OCI-LY1 (cell line): ENCODE measurements around the gene FAM107B.

Source experiments
- H2AFZ ChIP-seq: fragments of 200-600 bp; sonication (generic), shearing (Covaris generic); 2 replicates; pipeline ENCODE4 v1.6.0; 2014; ENCODE audit warnings: antibody characterized with exemption, mild to moderate bottlenecking, low read length
- H3F3A ChIP-seq: fragments of 200-600 bp; sonication (generic), shearing (Covaris generic); 2 replicates; pipeline ENCODE4 v1.6.0; 2014; ENCODE audit warnings: mild to moderate bottlenecking, antibody characterized with exemption, low read length, moderate library complexity; ENCODE audit not compliant: insufficient read depth
- H3K27ac ChIP-seq: fragments of 200-600 bp; sonication (generic); 2 replicates; pipeline ENCODE4 v1.5.1; 2014; ENCODE audit warnings: low read length, mixed run types, mild to moderate bottlenecking, low read depth; ENCODE audit not compliant: poor library complexity, severe bottlenecking
- H3K27me3 ChIP-seq: fragments of 200-600 bp; sonication (generic); 2 replicates; pipeline ENCODE4 v1.6.0; 2014; ENCODE audit warnings: antibody characterized with exemption, mild to moderate bottlenecking, low read length, moderate library complexity; ENCODE audit not compliant: insufficient read depth
- H3K36me3 ChIP-seq: fragments of 200-600 bp; sonication (generic); 2 replicates; pipeline ENCODE4 v1.6.1; 2014; ENCODE audit warnings: mild to moderate bottlenecking, antibody characterized with exemption, low read length, moderate library complexity, mixed read lengths; ENCODE audit not compliant: insufficient read depth
- H3K4me1 ChIP-seq: fragments of 200-600 bp; sonication (generic); 2 replicates; pipeline ENCODE4 v1.5.1; 2014; ENCODE audit warnings: mild to moderate bottlenecking, low read length, moderate library complexity; ENCODE audit not compliant: insufficient read depth, severe bottlenecking
- H3K4me2 ChIP-seq: fragments of 200-600 bp; sonication (generic), shearing (Covaris generic); 2 replicates; pipeline ENCODE4 v1.6.1; 2014; ENCODE audit warnings: low read length
- H3K4me3 ChIP-seq: fragments of 200-600 bp; sonication (generic); 2 replicates; pipeline ENCODE4 v1.5.1; 2014; ENCODE audit warnings: low read length, low read depth, mild to moderate bottlenecking, mixed read lengths; ENCODE audit not compliant: poor library complexity, severe bottlenecking
- H3K79me2 ChIP-seq: fragments of 200-600 bp; shearing (Covaris generic); 2 replicates; pipeline ENCODE4 v1.6.1; 2016; ENCODE audit warnings: mixed run types, low read length, mixed read lengths; ENCODE audit not compliant: insufficient read depth
- H3K9ac ChIP-seq: fragments of 200-600 bp; sonication (generic), shearing (Covaris generic); 2 replicates; pipeline ENCODE4 v1.6.1; 2014; ENCODE audit warnings: mild to moderate bottlenecking, low read length, mixed read lengths
- H3K9me2 ChIP-seq: fragments of 200-600 bp; sonication (generic), shearing (Covaris generic); 2 replicates; pipeline ENCODE4 v1.6.1; 2014; ENCODE audit warnings: low read depth, mild to moderate bottlenecking, low read length, mixed read lengths
- H3K9me3 ChIP-seq: fragments of 200-600 bp; shearing (Covaris generic); 2 replicates; pipeline ENCODE4 v1.6.1; 2014; ENCODE audit warnings: low read length, mixed read lengths
- H4K20me1 ChIP-seq: fragments of 200-600 bp; sonication (generic), shearing (Covaris generic); 2 replicates; pipeline ENCODE4 v1.6.0; 2016; ENCODE audit warnings: mild to moderate bottlenecking, low read length; ENCODE audit not compliant: insufficient read depth
- CTCF ChIP-seq: fragments of 200-600 bp; sonication (generic), shearing (Covaris generic); IDR thresholded peaks from 2 replicates; pipeline ENCODE4 v1.5.1; 2017; ENCODE audit warnings: mild to moderate bottlenecking, antibody characterized with exemption, low read length, moderate library complexity, mixed read lengths
- EZH2 ChIP-seq: fragments of 200-600 bp; sonication (generic), shearing (Covaris generic); IDR thresholded peaks from 2 replicates; pipeline ENCODE4 v1.8.0; 2017; ENCODE audit warnings: borderline replicate concordance, mixed run types, mild to moderate bottlenecking, antibody characterized with exemption, low read length, moderate library complexity, mixed read lengths

Gene FAM107B

GRCh38 chr10:14618674-14619073, 156.0 kb downstream of the FAM107B start:
- Histone ChIP-seq H3F3A (no peaks in the 10 kb centered on the region), H3K27ac (no peak overlapping the region), H3K4me3 (no peak overlapping the region), H3K27me3 (no peaks in the 10 kb centered on the region), H3K9ac (no peak overlapping the region), H2AFZ (no peak overlapping the region), H3K79me2 (no peaks in the 10 kb centered on the region), H3K9me2 (no peaks in the 10 kb centered on the region), H3K36me3 (no peaks in the 10 kb centered on the region), H3K4me2 (no peak overlapping the region), H3K4me1 (peaks cover 33% of the 10 kb centered on the region), H4K20me1 (no peaks in the 10 kb centered on the region), H3K9me3 (no peaks in the 10 kb centered on the region)
- no peak for TF ChIP-seq EZH2
- TF ChIP-seq CTCF = no peak

- no peaks in the 10 kb centered on the region for H3K36me3 ChIP-seq
- H3K4me3 ChIP-seq = no peak overlapping the region
- H3K9me3 ChIP-seq = no peaks in the 10 kb centered on the region
- peak overlapping the region; percentile 59 for H3K27ac ChIP-seq
- TF ChIP-seq EZH2 = no peak
- no peak for TF ChIP-seq CTCF
- H4K20me1 ChIP-seq = no peaks in the 10 kb centered on the region
- H3K27me3 ChIP-seq = no peaks in the 10 kb centered on the region
- H3K4me1 ChIP-seq = peaks cover 39% of the 10 kb centered on the region
- H2AFZ ChIP-seq = no peak overlapping the region
- H3F3A ChIP-seq = no peaks in the 10 kb centered on the region
- peak overlapping the region; percentile 35; the same call in 1 of the 2 replicates for H3K4me2 ChIP-seq
- no peaks in the 10 kb centered on the region for H3K9me2 ChIP-seq
- H3K9ac ChIP-seq = no peak overlapping the region
- H3K79me2 ChIP-seq = no peaks in the 10 kb centered on the region
Observed at GRCh38 chr10:14617852-14618251, 156.8 kb downstream of the FAM107B start.

- H3K27ac ChIP-seq = peak overlapping the region; percentile 59
- H2AFZ ChIP-seq = peak overlapping the region; percentile 78; the same call in 1 of the 2 replicates
- no peaks in the 10 kb centered on the region for H3K27me3 ChIP-seq
- H3K36me3 ChIP-seq = no peaks in the 10 kb centered on the region
- peak overlapping the region; percentile 8; the same call in 1 of the 2 replicates for H3K9ac ChIP-seq
- no peaks in the 10 kb centered on the region for H3K9me2 ChIP-seq
- H3K79me2 ChIP-seq = no peaks in the 10 kb centered on the region
- H3K4me1 ChIP-seq = peaks cover 33% of the 10 kb centered on the region
- peak overlapping the region; percentile 35; the same call in 1 of the 2 replicates for H3K4me2 ChIP-seq
- H3K4me3 ChIP-seq = no peak overlapping the region
- no peaks in the 10 kb centered on the region for H4K20me1 ChIP-seq
- no peak for TF ChIP-seq CTCF
- TF ChIP-seq EZH2 = no peak
- H3F3A ChIP-seq = no peaks in the 10 kb centered on the region
- no peaks in the 10 kb centered on the region for H3K9me3 ChIP-seq
Observed at GRCh38 chr10:14616955-14617730, 157.6 kb downstream of the FAM107B start.
